Hematopoietic multipotent progenitor cell treated with erythropoietin and hydrocortisone succinate and interleukin-3 and kit ligand, for 6 days (in vitro differentiated cells): ENCODE measurements around the gene DHRS2.
A peak's percentile ranks its signal among the peaks of the same experiment; 100 is the strongest.

Source experiments
- DNase-seq: peaks from one replicate; pipeline ENCODE4 v3.0.0-alpha.2; 2015

The DHRS2 gene

DNA sequence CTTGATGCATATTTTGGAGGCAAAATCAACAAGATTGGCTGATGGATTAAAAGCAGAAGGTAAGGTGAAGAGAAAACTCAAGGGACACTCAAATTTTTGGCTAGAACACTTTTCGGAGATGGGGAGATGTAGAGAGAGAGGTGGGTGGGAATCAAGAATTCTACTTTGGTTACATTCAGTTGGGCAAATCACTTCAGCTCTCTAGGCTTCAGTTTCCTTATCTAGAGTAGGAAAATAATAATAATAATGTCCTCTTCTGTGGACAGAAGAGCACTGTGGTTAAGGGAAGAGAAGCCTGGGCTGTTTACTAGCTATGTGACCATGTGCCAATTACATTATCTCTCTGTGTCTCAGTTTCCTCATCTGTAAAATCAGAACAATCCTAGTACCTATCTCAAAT lies 23.4 kb upstream of the DHRS2 start:
- DNase-seq, result no peak

DNA sequence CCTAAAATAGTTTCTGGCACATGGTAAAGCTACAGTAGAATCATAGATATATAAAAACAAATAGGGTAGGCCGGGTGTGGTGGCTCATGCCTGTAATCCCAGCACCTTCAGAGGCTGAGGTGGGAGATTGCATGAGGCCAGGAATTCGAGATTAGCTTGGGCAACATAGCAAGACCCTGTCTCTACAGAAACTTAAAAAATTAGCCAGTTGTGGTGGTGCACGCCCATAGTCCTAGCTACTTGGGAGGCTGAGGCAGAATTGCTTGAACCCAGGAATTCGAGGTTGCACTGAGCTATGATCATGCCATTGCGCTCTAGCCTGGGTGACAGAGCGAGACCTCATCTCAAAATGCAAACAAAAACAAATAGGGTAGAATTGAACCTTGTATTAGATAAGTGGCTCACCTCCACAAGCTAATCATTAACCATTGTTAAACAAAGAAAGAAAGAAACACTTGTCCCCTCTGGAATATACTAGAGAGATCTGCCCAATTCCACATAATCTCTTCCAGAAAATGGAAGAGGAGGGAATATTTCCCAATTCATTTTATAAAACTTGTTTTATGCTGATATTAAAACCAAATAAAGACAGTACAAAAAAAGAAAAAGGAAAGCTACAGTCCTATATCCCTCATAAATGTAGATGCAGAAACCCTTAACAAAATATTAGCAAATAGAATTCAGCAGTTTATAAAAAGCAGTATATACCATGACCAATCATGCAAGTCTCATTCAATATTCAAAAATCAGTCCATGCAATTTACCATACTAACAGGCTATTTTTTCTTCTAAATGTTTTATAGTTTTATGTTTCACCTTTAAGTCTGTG lies 22.7 kb upstream of the DHRS2 start:
- no peak for DNase-seq

DNA sequence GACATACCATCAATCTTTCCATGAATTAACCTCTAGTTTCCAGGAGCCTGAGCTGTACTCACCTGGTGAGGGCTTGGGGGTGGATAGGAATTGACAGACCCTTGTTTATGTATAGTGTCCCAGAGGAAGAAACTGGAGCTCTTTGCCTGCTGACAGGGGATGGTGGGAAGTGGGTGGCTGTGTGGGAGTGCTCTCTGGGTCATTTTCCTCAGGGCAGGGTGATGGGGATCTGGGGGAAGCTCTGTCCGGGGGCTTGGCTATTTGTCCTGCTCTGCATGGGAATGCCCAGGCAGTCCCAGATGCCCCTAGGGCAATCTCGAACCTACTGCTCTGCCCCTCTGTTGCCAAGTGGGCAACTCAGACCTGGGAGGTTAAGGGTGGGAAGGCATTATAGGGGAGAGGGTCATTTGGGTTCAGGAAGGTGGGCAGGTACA lies 21.8 kb upstream of the DHRS2 start:
- DNase-seq, result no peak

DNA sequence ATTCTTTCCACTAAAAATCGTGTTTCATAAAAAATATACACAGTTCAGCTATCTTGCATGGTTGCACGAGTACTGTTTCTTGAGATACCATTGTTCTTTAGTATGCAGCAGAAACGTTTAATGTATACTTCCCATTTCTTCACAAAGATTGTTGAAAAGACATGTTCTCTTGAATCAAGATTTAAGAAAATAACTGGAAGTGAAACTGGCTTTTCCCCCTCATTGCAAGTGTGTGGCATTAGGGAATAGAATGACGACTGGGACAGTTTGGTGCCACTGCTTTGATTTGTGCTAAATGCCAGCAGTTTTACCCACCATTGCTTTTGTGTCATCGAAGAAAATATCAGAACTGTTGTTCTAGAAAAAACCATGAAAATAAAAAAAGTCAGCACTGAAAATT lies 20.3 kb upstream of the DHRS2 start:
- DNase-seq, result no peak

DNA sequence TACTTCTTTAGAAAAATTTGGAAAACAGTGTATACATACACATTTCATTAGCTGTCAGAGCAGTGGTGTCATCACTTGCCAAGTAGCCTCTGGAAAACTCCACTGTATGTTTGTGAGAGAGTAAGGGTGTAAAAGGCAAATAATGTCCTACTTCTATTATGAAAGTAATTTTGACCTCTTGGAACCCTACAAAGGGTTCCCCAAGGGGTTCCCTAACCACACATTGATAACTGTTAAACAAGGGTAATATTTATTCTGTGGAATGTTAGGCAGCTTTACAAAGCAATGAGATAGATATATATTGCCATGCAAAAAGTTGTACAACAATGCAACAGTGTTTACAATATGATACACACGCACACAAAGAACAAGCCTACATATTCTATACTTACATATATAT lies 18.6 kb upstream of the DHRS2 start:
- no peak for DNase-seq

DNA sequence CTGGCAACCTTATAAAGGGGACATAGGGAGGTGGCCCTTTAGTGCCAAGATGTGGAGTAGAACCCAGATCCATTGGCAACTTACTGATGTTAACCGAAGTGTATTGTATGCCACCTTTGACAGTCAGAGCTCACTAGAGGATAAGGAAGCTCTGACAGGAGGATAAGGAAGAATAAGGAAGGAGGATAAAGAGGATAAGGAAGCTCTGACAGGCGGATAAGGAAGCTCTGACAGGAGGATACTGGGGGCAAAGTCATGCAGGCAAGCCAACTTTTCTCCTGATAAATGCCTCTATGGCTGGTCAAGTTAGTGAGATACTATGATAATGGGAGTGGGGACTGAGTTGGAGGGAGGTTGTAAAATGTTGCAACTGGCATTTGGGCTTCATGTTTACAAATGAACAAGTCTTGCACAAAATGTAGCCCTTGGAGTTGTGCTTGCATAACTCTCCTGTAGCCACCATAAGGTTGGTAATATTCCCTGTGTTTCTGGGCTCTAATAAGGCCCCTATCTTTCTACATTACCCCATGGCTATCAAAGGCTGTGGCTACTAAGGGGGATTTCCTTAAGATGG lies 17.7 kb upstream of the DHRS2 start:
- DNase-seq, result no peak

DNA sequence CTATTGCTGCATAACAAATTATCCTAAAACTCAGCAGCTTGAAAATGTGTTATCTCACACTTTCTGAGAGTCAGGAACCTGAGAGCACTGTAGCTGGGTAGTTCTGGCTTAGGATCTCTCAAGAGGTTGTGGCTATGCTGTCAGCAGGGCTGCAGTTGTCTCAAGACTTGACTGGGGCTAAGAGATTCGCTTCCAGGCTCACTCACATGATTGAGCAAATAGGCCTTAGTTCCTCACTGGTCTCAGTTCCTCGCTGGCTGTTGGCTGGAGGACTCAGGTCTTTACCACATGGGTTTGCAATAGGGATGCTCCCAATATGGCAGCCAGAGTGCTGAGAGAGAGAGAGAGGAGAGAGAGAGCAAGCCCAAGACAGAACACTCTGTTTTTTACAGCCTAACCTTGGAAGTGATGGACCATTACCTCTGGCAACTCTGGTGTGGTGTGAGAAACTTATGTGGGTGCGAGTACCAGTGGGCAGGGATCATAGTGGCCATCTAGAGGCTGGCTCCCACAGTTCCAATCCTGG lies 15.9 kb upstream of the DHRS2 start:
- no peak for DNase-seq

DNA sequence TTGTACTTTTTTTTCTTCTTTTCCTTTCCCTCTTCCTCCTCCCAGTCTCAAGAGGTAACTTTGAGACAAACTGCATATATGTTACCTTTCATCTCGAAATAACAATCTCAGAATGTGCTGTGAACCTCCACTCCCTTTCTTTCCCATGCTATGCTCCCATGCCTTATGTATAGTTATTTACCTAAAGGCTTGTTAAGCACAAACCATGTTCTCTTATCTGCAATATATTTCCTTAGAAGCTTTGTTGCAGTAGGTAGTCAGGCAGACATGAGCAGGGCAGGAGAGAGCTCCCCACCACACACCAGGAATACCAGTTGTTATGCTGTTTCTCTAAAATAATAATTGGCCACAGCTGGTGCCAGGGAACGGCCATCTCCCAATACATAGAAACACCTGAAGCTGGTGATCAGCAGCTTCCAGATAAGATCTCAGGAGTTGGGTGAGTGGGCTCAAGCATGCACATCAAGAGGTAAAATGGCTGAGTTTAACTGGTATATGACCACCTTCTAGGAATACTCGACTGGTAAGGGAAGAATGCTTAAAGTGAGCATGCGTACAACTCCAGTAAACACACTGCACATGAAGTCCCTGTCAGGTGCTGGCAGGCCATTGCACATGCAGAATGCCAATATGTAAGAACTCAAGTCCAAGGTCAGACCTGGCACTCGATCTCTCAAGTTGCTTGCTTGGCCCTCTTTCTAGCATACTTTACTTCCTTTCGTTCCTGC lies 14.8 kb upstream of the DHRS2 start:
- DNase-seq, result no peak

DNA sequence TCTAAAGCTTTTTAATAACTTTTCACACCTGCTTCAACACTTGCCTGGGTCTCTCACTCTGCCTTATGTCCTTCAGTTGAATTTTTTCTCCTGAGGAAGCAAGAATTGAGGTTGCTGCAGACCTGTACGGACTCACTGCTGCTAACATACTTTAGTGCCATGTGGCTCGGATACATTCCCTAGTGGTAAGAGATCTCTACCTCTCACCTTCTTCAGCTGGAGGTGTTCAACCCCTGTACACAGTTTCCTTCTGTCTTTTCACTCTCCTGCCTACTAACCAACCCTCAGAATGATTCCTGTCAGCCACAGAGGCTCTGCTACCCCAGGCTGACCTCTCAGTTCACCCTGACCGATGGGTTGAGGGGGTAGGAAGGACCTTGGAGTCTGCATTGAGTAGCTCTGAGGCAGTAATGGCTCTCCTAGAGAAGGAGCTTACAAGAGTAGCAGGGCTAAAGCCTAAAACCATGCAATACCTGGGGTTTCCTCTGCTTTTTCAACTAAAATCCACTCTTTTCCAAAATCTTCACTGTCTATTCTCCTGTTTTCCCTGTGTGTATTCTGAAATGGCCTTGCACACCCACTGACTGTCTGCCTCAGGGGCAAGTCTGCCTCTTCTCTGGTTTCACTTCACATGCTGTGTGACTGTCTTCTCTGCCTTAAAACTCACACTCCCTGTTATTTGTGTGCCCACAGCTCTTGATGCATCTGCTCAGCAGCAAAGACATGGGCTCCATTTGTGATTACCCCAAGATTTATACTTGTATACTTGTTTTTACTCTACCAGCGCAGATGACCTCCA lies 14.0 kb upstream of the DHRS2 start:
- no peak for DNase-seq

DNA sequence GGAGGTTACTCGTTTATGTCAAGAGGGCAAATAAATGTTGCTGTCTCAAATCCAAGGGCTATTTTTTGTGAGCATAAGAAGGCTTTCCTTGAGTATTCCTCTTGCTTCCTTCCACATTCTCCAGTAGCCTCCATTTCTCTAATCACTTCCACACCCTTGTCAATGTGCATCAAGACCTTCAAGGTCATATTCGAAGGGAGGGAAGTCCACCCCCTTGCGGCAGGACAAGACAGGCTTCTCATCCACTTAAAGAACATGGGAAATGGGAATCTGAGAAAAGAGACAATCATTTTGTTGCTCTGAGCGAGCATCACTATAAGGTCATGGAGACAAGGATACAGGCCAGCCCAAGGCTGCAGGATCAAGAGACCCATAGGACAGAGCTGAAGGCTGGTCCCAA lies 13.2 kb upstream of the DHRS2 start:
- no peak for DNase-seq

DNA sequence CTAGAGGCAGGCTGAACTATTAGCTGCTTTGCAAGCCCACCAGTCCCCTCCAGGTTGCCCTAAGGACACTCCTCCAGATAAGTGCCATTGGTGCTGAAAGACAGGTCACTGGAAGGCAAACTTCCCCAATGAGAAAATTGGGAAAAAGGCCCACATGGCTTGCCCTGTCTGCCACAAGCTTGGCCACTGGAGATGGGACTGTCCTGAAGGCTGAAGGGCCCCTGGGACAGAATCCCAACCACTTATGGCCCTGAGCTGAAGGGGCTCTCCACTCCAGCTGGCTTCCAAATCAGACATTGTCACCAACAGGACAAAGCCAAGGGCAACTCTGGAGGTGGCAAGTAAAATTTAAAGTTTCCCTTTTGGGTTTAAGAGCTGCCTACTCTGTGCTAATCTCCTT lies 12.2 kb upstream of the DHRS2 start:
- DNase-seq, result no peak

DNA sequence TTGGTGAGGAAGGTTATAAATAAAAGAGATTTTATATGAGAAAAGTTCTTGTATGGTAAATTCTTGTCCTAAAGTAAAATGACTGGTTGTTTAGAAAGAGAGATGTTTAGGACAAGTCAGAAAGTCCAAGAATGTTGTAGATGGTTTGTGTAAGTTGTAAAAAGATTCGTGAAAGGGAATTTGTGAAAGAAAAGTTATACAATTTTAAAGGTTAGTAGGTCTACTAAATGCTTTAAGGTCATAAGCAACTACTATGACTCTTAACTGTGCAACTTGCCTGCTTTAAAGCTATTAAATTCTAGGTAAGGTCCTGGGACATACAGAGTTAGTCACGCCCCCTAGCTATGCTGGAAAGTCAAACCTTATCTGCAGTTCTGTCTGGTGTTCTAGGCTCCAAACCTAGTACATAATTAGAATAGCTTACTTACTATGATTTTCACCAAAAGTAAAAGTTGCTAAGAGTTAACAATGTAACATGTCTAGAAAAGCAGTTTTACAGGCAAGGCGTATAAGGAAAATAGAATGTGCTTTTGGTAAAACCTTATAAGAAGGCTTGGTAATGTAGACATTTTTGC lies 11.2 kb upstream of the DHRS2 start:
- no peak for DNase-seq

DNA sequence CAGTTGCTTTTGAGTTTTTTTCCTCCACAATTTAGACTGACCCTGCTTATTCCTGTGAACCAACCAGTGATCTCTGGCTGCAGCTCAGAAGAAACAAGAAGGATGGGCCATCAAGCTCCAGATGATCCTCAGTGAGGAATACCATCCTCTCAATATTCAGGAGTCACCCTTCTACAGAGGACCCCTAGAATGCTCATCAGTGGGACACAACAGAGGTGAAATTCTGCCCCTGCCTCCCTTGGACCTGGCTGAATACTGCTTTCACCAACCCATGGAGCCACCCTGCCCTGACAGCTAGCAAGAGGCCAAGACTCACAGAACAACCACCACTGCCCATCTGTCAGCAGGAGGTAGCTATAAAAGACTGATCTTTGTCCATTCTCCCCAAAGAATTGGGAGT lies 9.2 kb upstream of the DHRS2 start:
- DNase-seq, result no peak

DNA sequence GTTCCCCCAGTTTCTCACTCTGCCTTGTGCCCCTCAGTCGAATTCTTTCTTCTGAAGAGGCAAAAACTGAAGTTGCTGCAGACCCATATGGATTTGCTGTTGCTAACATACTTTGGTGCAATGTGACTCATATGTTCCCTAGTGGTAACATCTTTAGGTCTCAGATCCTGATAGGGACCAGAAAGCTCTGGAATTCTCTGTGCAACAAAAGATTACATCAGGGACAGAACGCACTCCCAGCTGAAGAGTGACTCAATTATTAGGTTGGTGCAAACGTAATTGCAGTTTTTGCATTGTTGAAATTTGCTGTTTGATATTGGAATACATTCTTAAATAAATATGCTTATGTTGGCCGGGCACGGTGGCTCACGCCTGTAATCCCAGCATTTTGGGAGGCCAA lies 8.2 kb upstream of the DHRS2 start:
- no peak for DNase-seq

DNA sequence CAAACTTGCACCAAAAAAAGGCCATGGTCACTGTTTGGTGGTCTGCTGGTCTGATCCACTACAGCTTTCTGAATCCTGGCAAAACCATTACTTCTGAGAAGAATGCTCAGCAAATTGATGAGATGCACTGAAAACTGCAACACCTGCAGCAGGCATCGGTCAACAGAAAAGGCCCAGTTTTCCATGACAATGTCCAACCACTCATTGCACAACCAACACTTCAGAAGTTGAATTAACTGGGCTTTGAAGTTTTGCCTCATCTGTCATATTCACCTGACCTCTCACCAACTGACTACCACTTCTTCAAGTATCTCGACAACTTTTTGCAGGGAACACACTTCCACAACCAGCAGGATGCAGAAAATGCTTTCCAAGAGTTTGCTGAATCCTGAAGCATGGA lies 7.0 kb upstream of the DHRS2 start:
- no peak for DNase-seq

DNA sequence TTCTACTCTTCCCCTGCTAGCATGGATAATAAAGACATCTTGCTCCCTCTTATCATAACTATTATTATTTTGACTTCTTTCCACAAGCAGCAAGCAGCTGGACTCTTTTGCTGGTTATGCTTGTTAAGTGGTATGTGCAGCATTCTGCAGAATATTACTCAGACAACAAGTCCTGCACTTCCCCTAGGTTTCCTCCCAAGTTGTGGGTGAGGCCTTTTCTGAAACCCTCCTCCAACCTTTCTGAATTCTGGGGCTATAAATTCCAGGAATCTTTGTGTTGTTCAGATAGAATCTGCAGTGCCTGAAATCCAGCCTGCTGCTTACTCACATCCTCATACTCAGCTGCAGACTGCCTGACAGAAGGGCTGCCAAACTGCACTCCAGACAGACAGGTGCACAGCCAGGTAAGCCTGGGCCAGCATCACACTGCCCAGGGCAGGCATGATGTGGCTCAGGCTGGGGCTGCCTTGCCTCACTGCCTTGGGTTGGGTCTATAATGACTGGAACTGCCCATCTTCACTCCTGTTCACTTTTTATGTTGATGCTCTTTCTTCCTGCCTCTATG lies 6.2 kb upstream of the DHRS2 start:
- no peak for DNase-seq

DNA sequence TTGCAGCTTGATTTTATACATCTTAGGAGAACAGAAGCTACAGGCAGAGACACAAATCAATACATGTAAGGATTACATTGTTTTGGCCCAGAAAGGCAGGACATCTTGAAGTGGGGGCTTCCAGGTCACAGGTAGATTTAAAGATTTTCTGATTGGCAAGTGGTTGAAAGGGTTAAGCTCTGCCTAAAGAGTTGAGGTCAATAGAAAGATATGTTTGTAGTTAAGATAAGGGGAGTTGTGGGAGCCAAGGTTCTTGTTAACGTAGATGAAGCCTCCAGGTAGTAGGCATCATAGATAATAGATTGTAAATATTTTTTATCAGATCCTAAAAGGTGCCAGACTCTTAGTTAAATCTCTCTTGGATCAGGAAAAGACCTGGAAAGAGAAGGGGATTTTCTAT lies 5.5 kb upstream of the DHRS2 start:
- DNase-seq, result no peak

DNA sequence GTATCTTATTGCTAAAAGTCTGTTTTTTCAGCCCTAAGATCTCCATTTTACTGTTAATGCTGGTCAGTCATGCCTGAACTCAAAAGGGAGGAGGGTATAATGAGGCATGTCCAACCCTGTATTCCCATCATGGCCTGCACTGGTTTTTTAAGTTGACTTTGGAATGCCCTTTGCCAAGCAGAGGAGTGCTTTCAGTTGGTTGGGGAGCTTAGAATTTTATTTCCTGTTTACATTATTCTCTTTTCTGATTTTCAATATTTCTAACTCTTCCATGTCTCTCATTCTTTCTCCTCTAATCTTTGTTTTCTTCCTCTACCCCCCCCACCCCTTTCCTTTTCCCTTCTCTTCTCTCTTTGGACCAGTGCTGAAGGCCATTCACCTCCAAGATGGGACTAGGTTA lies 4.9 kb upstream of the DHRS2 start:
- no peak for DNase-seq

DNA sequence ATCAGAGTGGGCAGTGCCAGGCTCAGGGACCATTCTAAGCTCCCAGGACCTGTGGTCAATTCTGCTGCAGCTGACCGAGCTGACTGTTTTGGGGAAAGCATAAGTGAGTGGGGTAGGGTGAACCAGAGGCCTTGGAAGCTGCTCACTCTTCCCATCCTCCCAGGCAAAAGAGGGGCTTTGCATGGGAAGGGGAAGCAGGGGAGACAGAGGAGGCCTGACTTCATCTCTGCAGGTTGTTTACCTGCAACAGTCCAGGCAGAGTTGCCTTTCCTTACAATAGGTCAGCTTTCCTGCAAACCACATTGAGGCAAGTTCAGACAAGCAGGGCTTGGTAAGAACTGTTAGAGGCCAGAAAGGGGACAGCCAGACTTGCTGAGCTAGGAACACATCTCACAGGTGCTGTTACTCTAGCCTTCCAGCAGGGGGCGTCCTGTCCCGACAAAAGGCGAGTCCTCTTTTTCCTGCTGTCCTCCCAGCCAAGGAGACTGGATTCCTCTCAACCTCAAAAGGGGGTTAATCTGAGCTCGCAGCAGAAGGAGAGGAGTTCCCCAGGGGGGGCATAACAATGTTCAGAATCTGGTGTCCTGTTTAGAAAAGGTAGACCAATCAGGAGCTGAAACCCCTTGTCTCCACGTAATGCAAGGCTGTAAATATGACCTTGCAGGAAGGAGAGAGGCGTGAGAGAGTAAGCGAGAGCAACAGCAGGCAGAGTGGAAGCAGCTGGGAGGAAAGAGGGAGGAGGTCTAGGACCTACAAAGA lies 4.3 kb upstream of the DHRS2 start:
- peak; percentile 81 for DNase-seq

DNA sequence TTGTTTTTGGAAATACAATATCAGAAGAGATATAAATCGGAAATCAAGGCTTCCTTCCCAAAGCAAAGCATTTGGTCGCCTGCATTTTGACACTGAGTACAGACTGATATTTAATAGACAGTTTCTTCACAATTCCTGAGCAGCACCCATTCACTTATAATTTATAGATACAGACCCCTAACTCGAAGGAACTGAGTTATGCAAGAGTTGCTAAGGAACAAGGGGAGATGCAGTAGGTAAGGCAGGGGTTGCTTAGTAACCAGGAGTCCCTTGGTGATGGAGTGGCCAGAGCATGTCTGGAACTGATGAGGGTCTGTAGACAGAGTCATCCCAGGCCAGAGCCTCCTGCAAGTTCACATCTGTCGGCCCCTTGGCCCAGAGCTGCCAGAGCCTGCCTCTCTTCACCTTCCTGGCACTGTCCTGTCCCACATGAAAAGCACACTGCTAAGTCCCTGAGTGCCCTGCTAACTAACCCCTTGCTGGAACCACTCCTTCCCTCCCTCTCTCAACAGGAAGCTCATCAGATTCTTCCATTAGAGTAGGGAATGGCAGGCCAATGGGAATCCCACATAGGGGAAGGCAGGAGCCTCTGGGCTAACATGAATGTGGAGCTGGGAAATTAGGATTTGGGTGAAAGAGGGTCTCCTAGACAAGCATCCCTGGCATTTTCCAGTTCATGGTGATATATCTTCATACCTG lies 3.6 kb upstream of the DHRS2 start:
- no peak for DNase-seq

DNA sequence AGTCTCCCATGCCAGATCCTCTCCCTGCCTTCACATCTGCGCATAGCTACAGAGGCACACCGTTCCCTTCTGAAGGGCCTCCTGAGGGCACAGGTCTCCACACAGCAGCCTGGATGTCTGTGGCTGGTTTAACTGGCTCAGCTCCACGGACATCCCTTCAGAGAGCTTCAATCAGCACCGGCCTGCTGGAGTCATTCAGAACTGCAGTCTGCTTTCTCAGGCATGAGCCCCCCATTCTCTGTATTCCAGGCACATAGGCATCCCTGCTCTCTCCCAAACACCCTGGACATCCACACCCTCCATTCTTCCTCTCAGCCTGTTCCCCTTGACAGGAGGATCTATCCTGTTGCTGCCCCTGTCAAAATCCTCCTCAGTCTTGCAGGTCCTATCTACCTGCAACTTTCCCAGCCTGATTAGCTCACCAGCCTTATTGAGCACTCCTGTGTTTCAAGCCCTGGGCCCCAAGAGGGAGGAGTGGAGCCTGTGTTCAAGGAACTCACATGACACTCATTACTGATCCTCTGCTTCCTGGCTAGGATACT lies 2.9 kb upstream of the DHRS2 start:
- DNase-seq, result no peak
